Stimulated activated CD8-positive, alpha-beta memory T cell treated with anti-CD3 and anti-CD28 coated beads, Interleukin-4, amount 100 ng/mL, for 48 hours (primary cell): ENCODE measurements around the gene PDIA5.

Source experiments
- DNase-seq: peaks from one replicate; pipeline ENCODE4 v3.0.0-alpha.2; 2020

The PDIA5 gene

DNA sequence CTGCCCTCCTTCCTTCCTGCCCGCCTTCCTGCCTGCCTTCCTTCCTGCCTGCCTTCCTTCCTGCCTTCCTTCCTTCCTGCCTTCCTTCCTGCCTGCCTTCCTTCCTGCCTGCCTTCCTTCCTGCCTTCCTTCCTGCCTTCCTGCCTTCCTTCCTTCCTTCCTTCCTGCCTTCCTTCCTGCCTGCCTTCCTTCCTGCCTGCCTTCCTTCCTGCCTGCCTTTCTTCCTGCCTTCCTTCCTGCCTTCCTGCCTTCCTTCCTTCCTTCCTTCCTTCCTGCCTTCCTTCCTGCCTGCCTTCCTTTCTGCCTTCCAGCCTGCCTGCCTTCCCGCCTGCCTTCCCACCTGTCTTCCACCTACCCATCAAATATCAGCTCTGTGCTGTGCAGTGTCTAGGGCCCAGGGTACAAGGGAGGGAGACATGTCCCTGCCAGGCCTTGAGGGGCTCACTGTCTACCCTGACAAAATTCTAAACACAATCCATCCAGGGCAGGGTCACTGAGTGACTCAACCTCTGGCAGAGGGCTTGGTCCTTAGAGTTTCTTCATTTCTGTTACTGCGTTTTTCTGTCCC, 85.1 kb downstream of the PDIA5 start:
- peak; percentile 7 for DNase-seq

DNA sequence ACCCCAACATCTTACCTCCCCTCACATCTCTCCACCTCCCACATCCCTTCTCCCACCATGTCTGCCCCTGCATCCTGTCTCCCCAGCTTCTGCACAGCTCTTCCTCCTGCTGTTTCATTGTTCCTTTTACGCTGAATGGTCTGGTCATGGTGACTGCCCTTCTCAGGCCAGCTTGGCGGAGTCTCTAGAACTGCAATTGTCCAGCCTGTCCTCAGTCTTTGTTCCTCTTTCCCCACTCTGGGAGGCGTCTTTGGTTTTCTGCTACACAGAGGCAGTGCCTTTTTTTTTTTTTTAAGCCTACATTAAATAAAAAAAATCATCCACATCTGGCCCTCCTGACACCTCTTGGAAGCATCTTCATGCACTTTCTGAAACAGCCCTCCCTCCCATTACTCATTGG, 85.9 kb downstream of the PDIA5 start:
- peak; percentile 8 for DNase-seq

DNA sequence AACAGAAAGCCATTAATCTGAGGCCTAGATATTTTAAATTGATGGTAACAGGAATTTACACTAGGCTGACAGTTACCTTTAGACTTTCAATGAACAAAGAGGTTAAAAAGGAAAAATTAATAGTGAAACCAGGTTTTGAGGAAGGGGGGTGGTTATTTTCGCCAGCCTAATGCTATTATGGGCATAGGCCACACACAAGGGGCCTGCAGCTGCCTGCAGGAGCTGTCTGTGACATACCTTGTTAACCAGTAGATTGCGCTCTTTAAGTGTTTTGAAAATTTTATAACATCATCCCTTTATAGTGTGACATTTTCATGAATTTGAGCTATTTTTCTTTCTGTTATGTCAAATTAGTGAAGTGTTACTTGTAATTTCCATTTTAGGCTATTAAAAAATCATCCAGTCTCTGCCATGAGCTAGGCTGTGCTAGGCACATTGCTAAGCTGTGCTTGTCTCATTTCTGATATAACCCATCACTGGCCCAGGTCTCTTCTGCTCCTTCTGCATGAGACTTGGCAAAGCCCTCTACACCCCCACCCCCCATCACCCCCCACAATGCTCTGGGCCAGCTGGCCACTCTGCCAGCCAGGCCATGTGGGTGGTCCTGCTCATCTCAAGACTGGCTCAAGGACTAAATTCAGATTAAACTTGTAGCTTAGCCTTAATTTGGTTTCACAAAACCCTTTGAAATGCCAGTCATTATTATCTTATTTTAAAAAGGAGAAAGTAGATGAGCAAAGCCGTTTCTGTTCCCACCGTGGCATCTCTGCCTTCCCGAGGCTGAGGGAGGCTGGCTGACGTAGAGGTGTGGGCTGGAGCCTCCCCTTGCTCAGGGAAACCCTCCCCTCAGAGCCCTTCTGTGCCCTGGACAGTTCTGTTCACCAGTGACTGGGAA, 86.5 kb downstream of the PDIA5 start:
- DNase-seq, result peak; percentile 6

DNA sequence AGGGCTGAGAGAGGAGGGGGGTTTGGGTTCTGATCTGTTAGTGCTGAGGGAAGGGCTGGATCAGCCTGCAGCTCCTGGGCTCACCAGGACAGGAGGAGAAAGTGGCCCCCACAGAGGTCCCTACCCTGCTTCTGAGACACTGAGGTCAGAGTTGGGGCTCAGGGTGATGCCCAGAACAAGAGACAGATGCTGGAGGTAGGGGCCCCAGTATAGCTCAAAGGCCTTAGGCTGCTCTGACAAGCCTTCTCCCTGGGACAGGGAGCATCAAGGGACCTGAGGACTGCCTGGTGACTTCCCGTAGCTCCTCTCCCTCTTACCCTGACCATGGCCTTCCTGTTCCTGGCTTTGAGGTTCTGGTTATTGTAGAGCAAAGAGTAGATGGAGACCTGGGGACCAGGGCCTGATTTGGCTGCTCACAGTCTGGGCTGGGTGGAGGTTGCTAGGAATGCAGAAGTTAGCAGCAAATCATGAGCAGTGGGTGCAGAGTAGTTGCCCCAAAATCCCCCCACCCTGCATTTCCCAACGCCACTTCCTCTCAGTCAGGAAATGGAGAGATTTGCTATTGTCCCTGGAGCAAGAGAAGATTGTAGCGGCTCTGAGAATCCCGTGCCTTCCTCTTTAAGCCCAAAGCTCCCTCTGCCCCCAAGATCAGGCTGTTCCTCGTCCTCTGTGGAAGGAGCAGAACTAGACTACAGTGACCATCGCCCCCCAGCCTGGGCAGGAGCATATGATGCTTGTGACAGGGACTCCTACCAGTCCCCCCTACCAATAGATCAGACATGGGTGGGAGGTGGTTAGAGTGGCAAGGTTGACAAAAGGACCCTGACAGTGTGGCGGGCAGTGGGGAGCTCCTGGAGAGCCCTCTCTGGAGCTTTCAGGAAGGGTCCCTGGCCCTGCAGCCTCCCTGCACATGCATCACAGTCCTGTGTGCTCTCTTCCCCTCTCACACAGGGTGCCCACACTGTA, 87.5 kb downstream of the PDIA5 start:
- peak; percentile 12 for DNase-seq

DNA sequence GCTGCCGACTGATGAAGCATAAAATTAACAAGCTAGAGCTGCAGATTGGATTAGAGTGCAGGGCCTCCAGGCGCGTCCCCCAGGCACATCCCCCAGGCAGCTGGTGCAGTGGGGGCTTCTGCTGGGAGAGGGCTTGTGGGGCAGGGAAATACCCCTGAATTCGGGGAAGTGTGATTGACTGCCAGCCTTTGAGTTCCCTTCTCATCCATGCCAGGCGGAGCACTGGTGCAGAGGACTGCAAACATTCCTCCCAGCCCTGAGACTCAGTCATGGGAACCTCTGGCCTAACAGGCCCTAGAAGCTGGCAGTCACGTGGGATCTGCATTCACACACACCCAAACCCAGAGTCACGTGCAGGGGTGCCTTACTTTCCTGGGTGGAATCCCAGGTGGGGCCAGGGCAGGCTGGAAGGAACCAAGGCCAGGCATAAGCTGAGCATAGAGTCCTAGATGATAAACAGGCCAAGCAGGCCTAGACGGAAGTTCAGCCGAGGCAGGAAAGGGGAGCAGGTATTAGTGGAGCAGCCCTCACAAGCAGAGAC, 88.7 kb downstream of the PDIA5 start:
- DNase-seq, result peak; percentile 11

DNA sequence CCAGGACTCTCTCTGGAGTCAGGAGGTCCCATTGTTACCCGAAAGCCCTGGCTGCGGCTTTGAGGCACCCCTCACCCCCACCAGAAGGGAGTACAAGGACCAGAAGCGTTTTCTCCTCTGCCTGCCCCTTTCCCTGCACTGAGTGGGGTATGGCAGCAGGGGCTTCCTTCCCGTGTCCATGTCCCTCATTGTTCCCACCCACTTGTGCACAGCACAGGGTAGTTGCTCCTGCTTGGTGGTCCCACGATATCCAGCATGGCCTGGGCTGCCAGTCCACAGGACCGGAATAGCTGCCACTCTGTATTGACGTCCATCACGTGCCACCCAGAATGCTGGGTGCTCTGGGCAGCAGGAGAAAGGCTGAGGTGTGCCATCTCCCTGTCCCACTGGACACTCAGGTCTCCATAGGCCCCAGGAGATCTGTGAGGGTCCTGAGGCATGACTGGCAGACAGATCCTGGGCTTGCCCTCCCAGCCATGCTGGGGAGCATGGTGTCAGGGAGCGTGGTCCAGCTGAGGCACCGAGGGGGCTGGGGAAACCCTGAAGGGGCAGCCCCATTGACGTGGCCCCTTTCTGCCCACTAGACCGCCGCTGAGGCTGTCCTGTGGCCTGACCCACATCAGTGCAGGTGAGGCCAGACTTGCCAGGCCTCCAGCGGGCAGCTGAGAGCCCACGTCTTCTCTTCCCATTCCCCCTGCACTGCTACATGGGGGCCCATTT, 89.6 kb downstream of the PDIA5 start:
- peak; percentile 15 for DNase-seq

DNA sequence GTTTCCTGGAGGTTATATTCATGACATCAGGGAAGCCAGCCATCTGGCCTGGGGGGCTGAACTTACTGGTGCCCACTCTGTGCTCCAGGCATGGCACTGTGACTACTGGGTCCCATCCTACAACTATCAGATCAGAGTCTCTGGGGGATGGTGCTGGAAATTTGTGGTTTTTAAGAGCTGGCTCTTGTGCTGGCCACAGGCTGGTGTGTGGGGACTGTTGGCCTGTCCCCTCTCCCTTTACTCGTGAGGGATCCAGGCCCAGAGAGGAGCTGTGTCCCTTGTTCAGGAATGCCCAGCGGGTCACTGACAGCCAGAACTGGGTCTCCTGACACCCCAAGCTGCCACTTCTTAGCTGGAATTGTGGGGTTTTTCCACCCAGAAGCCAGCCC, 90.4 kb downstream of the PDIA5 start:
- no peak for DNase-seq

DNA sequence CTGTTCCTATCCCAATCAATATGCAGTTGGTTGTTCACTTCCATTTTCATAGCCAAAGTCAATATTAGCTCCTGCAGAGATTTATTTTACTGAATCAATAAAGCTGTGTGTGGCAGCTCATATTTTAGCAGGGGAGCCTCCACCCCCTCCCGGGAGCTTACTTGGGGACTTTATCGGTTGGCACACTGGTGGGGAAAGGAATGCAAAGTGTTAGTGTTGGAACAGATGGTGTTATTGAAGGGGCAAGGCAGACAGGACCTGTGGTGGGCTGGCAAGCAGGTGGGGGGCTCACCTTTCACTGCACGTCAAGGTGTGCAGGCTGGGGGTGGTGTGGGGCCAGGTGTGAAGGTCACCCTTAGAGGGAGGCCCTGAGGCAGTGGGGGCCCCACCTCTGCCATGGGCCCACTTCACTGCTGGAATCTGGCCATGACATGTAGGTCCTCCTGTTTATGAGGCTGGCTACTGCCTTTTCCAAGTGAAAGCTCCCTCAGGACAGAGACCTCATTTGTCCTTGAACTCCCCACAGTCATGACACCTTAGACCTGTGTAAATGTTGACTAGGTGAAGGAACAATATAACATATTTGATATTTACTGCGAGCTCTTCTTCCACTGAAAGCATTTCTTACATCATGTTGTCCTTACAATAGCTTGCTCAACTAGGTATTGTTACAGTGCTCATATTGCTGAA, 90.9 kb downstream of the PDIA5 start:
- DNase-seq, result no peak

DNA sequence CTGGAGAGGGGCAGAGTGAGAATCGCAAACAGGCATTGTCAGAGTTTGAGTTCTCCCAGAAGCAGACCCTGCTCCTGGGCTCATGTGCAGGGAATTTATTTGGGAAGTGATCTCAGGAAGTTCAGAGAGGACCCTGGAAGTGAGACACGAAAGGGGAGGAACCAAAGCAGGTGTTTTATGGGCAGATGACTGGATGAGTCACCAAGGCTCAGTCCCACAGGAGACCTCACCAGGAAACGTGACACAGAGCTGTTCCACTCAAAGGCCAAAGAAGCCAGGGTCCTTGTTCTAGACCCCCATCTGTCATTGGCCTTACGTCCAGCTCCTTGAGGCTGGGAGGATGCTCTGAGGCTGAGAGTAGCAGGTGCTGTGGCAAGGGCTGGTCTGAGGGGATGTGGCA, 91.5 kb downstream of the PDIA5 start:
- DNase-seq, result no peak

DNA sequence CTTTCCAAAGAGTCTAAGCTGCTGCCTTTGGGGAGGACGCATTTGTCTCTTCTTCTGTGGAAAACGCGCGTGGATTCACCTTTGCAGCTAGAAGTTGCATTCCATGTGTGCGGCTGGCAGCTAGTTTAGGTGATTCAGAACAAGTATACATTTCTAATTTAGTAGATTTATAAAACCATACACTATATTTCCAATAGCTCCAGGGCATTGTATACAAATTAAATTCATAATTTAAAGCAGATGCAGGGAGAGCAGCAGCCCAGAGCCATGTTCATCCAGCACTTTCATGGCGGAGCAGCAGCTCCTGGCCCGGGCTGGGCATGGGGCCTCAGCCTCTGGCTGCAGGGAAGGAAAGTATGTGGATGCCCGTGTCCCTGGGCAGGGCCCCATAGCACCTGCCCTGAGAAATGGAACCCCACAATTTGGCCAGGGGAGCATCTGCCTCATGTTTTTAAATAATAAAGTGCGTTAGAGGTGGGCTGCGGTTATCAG, 92.1 kb downstream of the PDIA5 start:
- no peak for DNase-seq

DNA sequence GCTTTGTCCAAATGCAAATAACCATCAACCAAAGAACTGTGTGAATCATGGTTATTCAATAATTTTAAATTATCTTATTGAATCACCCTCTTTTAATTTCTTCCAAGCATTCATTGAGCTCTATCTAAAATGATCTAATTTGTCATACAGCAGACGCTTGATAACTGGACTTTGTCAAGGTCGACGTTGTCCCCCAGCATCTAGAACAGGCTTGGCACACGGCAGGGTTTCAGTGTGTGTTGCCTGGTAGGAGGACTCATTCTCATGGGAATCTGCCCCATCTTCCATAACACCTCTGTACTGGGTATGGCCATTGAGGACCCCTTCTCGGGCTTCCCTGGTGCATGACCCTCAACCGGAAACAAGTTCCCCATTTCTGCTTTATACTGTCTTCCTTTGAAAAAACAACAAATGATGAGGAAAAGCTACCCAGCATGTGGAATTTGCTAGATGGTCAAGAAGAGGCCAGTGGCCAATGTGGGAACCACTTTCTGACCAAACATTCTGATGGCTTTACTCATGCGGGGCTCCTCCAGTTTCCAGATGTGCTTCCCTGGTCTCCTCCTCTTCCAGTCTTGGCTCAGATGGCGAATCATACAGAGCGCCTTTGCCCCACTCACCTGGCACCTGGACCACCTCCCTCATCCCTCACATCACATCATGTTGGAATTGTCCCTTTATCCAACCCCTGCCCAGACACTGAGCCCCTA, 93.3 kb downstream of the PDIA5 start:
- no peak for DNase-seq

DNA sequence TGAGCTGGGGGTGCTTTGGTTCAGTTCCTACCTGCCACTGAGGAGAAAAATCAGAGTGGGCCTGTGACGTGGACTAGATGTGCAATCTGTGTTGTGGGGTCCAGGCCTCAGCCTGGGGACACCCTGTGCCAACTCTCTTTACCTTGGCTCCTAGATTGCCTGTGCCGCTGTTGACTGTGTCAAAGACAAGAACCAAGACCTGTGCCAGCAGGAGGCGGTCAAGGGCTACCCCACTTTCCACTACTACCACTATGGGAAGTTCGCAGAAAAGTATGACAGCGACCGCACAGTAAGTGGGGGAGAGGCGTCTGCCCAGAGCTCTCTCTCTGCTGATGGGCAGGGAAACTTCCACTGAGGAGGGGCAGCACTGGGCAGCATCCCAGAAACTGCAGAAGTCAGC, 94.3 kb downstream of the PDIA5 start:
- no peak for DNase-seq

DNA sequence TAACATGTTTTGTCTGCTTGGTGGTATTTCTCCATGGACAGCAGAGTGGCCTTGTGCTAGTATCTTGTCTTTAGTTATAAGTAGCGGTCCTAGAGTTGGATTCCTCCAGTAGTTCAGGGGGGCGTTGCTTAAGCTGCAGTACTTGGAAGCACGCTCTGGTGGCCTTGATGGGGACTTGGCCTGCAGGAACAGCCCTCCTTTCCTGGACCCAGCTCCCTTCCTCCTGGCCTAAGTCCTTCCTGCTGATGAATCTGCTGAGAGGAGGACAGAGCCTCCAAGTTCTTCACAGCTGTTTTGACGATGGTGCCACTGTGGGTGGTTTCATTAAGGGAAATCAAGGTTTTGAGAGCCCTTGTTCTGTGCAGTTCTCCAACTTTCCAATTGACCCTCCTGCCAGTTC, 96.3 kb downstream of the PDIA5 start:
- no peak for DNase-seq

DNA sequence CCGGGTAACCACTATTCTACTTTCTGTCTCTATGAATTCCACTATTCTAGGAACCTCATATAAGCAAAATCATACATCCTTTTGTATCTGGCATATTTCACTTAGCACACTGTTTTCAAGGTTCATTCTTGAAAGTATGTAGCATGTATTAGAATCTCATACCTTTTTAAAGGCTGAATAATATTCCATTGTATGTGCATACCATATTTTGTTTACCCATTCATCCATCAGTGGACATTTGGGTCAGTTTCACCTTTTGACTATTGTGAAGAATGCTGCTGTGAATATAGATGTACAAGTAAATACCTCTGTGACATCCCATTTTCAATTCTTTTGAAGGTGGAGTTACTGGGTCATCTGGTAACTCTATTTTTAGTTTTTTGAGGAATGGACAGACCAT, 98.3 kb downstream of the PDIA5 start:
- no peak for DNase-seq

DNA sequence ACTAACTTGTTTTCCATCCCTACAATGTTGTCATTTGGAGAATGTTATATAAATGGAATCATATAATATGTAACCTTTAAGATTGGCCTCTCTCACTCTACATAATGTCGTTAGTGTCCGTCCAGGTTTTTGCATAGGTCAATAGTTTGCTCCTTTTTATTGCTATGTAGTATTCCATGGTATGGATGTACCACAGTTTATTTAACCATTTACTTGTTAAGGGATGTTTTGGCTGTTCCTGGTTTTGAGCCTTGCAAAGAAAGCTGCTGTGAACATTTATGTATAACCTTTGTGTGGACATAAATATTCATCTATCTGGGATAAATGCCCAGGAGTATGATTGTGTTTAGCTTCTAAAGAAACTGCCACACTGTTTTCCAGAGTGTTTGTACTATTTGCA, 100.9 kb downstream of the PDIA5 start:
- no peak for DNase-seq

DNA sequence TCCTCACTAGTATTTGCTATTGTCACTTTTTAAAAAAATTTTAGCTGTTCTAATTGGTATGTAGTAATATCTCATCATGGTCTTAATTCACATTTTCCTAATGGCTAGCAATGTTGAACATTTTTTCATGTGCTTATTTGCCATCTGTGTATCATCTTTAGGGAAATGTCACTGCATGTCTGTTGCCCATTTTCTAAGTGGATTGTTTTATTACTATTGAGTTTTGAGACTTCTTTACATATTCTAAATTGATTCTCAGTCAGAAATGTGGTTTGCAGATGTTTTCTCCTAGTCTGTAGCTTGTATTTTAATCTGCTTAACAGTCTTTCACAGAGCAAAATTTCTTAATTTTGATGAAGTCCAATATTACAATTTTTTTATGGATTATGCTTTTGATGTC, 101.3 kb downstream of the PDIA5 start:
- DNase-seq, result no peak

DNA sequence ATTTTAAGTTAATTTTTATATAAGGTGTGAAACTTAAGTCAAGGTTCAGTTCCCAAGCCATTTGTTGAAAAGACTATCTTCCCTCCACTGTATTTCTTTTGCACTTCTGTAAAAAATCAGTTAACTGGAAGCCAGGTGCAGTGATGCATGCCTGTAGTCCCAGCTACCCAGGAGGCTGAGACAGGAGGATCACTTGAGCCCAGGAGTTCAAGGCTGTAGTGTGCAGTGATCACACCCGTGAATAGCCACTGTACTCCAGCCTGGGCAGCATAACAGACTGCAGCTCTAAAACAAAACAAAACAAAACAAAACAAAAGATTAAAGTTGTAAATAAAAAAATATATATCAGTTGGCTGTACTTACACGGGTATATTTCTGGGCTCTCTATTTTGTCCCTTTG, 101.8 kb downstream of the PDIA5 start:
- no peak for DNase-seq

DNA sequence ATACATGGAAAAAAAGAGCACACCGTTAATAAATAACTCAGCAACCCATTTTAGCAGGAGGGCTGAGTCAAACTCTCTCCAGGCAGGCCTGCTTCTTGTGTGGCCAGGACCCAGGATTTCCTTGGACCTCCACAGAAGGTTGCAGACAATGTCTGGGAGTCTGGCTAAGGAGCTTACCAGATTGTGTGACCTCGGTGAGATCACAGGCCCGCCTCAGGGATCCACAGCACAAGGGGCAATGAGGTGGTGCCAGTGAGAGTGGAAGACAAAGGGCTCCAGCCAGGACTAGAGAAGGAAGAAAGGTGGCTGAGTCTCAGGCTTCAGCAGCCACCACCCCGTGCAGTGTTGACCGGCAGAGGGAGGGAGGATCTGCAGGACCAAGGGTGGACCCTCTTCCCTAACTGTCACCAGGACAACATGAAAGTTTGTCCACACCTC, 102.7 kb downstream of the PDIA5 start:
- no peak for DNase-seq

DNA sequence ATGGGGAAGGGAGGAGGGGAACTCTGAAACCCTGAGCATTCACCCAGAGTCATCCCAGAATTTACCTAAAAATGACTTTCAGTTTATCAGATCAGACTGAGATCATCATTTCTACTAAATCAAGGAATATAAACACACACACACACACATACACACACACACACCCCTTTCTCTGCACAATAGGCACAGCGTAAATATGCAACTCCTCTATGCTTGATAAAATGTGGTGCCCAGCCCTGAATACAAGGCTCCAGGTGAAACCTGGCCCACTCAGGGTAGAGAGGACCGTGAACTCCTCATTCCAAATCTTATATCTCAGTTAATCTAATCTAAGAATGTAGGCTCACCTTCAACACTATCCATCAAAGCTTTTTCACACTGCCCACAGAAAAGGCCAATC, 103.1 kb downstream of the PDIA5 start:
- DNase-seq, result no peak

DNA sequence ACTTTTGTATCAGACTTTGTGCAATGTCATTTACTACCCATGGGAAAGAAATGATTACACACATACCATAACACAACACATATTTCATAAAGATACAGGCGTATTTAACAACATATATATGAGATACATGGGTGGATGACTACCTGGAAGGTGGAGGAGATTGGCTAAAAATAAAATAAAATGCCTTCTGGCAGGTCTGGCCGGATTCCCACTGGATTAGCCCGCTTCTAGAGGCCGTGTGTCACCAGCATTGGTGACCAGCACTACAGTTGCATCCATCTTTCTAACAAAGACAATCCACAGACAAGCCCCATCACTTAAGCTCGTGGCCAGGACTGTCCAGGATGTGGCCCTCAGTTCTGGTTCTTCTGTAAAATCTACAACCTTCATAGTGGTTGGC, 114.0 kb downstream of the PDIA5 start:
- no peak for DNase-seq

DNA sequence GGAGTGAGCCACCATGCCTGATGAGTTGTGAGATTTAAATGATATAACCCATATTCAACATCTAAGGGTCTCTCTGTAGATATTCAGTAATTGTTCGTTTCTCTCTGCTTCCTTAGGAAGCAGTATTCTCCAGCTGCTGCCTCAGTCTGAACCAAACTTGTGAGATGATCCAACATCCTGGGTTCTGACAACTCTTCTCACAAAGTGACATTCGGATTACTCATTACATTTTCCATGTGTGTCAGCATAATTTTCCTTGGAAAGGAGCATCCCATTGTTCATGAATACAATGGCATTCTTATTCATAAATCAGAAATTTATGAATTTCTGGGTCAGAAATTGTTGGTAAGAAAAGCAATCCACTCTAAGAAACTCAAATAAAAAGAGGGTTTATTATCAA, 119.9 kb downstream of the PDIA5 start:
- no peak for DNase-seq
